22Rv1 (cell line): ENCODE results near the gene AKAP6.

Experiments used
- ZFX ChIP-seq: fragments of 450-650 bp; IDR thresholded peaks from 2 replicates; pipeline ENCODE4 v1.6.1; 2017; ENCODE audit warnings: antibody characterized with exemption, borderline replicate concordance
- TF ChIP-seq, protein P1 (sequence below): fragments of 450-650 bp; IDR thresholded peaks from 2 replicates; pipeline ENCODE4 v1.5.1; 2017; ENCODE audit warnings: mild to moderate bottlenecking

DNA sequence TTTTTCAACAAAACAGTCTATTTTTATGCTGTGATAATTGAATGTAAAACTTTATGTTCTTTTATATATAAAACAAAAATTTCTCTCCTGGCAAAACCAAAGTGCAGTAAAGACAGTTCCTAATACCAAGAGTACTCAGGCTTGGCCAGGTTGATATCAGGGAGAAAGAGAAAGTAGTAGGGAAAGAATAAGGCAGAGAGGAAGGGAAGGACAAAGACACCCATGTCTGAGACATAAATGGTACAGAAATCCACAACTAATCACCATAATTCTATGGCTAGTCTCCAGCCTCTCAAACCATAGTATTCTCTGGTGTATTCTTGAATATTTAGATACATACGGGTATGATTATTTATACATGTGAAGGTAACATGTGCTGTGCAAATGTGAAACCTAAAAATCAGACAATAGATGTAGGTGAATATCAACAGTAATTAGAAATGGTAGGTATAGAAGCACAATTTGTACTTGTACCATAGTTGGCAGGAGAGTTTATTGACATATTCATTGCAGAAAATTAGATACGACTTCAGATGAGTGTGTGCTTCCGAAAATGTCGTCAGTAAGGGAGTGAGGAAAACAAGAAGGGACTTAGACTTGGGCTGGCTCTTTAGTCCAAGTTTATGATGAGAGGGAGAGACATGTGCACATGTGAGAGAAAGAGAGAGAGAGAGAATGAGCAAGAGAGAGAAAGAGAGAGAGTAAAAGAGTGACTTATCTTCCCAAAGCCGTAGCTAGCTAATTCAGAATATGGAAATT, 378.8 kb downstream of the AKAP6 start:
- TF ChIP-seq, protein P1, sequence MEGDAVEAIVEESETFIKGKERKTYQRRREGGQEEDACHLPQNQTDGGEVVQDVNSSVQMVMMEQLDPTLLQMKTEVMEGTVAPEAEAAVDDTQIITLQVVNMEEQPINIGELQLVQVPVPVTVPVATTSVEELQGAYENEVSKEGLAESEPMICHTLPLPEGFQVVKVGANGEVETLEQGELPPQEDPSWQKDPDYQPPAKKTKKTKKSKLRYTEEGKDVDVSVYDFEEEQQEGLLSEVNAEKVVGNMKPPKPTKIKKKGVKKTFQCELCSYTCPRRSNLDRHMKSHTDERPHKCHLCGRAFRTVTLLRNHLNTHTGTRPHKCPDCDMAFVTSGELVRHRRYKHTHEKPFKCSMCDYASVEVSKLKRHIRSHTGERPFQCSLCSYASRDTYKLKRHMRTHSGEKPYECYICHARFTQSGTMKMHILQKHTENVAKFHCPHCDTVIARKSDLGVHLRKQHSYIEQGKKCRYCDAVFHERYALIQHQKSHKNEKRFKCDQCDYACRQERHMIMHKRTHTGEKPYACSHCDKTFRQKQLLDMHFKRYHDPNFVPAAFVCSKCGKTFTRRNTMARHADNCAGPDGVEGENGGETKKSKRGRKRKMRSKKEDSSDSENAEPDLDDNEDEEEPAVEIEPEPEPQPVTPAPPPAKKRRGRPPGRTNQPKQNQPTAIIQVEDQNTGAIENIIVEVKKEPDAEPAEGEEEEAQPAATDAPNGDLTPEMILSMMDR: no peak
- TF ChIP-seq ZFX: no peak
